Urinary bladder (tissue), 4 donors: ENCODE data around the gene NISCH. TPM values are rescaled to one million over a fixed set of nuclear protein-coding genes. Genes with fewer than 3 reads are reported as not detected.

Source experiments
- DNase-seq: peaks from one replicate; pipeline ENCODE4 v3.0.0-alpha.2; 2015; ENCODE audit errors: extremely low spot score
- H3K27ac ChIP-seq: one replicate; pipeline ENCODE4 v1.5.1; 2013; ENCODE audit warnings: low read depth, mild to moderate bottlenecking, moderate library complexity
- H3K36me3 ChIP-seq: one replicate; pipeline ENCODE4 v1.6.1; 2013; ENCODE audit warnings: mild to moderate bottlenecking, moderate library complexity; ENCODE audit not compliant: insufficient read depth
- H3K4me1 ChIP-seq: one replicate; pipeline ENCODE4 v1.6.1; 2013; ENCODE audit warnings: mild to moderate bottlenecking, moderate library complexity; ENCODE audit not compliant: insufficient read depth
- H3K4me3 ChIP-seq: one replicate; pipeline ENCODE4 v1.5.1; 2013; ENCODE audit warnings: low read depth, low read length
- WGBS: extraction: QIAGEN DNeasy Blood & Tissue Kit; methylation state at CpG from one replicate; pipeline ENCODE4 v1.1.7; 2013; 5-methylcytosine and 5-hydroxymethylcytosine counted together
- polyA plus RNA-seq: library from polyadenylated mRNA; stranded (reverse); fragments of 200-250 nt; gene quantifications from one replicate; pipeline ENCODE4 v1.2.3, GENCODE V29; 2013
- total RNA-seq: library from RNA; depleted of rRNA; stranded (reverse); fragments of >200 nt; gene quantifications from one replicate; pipeline ENCODE4 v1.2.3, GENCODE V29; 2014
- donor health status: healthy with polysubstance abuse.
- donor health status: healthy.

The NISCH gene
- total and polyA plus RNA-seq, 2 donors: 83.6 to 85.3 TPM

GRCh38 chr3:52439426-52440248 lies 15.8 kb upstream of the NISCH start:
- 91% methylated on average over 16 of the region's 16 CpGs for WGBS
- Histone ChIP-seq H3K36me3 (no peaks in the 10 kb centered on the region), H3K27ac (no peak overlapping the region), H3K4me3 (no peak overlapping the region), H3K4me1 (no peaks in the 10 kb centered on the region)
- DNase-seq: no peak

- DNase-seq: no peak
- WGBS: 89% methylated on average over 12 of the region's 12 CpGs
- Histone ChIP-seq H3K36me3 (no peaks in the 10 kb centered on the region), H3K4me3 (no peak overlapping the region), H3K4me1 (no peaks in the 10 kb centered on the region), H3K27ac (no peak overlapping the region)
Measured at GRCh38 chr3:52440249-52440551, 15.2 kb upstream of the NISCH start.

DNA sequence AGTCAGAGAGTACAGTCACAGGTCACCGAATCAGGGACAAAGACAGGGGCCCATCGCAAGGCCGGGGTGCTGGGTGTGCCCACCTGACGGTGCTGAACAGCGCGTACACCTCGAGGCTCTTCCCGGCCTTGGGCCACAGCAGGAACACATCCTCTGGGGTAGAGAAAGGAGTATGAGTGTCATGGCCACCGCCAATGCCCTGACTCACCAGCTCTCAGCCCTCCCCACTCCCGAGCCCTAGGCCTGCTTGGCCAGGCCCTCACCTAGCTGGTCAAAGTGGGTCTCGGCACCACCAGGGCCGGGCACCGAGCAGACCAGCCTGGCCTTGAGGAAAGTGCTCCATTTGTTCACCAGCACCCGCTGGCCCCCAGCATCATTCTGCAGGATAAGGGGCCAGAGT lies 14.7 kb upstream of the NISCH start:
- H3K27ac ChIP-seq: no peak overlapping the region
- 92% methylated on average over 14 of the region's 14 CpGs for WGBS
- H3K4me1 ChIP-seq: no peaks in the 10 kb centered on the region
- no peak overlapping the region for H3K4me3 ChIP-seq
- DNase-seq: no peak
- no peaks in the 10 kb centered on the region for H3K36me3 ChIP-seq

GRCh38 chr3:52441091-52441771 lies 14.2 kb upstream of the NISCH start:
- 92% methylated on average over 23 of the region's 23 CpGs for WGBS
- Histone ChIP-seq H3K36me3 (no peaks in the 10 kb centered on the region), H3K27ac (no peak overlapping the region), H3K4me3 (no peak overlapping the region), H3K4me1 (no peaks in the 10 kb centered on the region)
- no peak for DNase-seq

GRCh38 chr3:52441772-52442332 lies 13.6 kb upstream of the NISCH start:
- WGBS: 86% methylated on average over 18 of the region's 18 CpGs
- DNase-seq: no peak
- no peaks in the 10 kb centered on the region for H3K36me3 ChIP-seq
- H3K4me1 ChIP-seq: no peaks in the 10 kb centered on the region
- no peak overlapping the region for H3K27ac ChIP-seq
- H3K4me3 ChIP-seq: no peak overlapping the region

DNA sequence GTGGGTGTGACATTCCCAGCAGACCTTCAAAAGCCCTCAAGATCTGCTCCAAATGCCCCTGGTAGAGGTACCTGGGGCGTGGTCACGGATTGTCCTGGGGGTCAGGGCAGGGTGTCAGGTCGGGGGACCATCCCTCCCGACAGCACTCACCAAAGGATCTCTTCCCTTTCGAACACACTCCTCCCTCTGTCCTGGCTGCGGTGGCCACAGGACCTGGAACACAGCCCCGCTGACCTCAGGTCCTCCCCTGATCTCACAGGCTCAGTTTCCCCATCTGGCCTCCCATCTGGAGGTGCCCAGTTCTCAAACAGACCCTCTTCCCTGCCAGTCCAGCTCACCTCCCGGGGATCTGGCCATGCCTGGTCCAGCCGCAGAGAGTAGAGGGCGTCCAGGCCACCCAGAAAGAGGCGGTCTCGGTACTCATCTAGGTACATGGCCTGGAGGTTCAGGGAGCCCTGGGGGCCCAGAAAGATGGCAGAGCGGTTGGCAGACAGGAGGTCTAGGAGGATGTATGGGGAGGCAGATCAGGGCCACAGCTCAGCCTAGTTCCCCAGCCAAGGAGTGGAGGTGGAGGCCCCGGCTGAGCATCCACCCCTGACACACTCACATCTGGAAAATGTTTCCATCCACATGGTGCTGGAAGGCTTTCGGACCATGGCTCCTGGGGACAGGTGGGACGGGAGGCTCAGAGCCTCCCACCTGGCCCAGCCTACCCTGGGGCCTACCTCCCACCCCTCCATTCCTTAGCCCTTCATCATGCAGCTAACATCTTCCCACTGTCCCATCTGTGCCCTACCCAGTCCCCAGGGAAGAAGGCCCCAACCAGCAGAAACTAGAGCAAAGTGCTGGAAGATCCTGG lies 12.8 kb upstream of the NISCH start:
- H3K27ac ChIP-seq: no peak overlapping the region
- H3K4me3 ChIP-seq: no peak overlapping the region
- WGBS: 92% methylated on average over 16 of the region's 16 CpGs
- DNase-seq: no peak
- no peaks in the 10 kb centered on the region for H3K4me1 ChIP-seq
- H3K36me3 ChIP-seq: no peaks in the 10 kb centered on the region

- Histone ChIP-seq H3K36me3 (no peaks in the 10 kb centered on the region), H3K27ac (no peak overlapping the region), H3K4me1 (no peaks in the 10 kb centered on the region), H3K4me3 (no peak overlapping the region)
- no peak for DNase-seq
- 90% methylated on average over 8 of the region's 8 CpGs for WGBS
Measured at GRCh38 chr3:52443268-52443610, 12.2 kb upstream of the NISCH start.

DNA sequence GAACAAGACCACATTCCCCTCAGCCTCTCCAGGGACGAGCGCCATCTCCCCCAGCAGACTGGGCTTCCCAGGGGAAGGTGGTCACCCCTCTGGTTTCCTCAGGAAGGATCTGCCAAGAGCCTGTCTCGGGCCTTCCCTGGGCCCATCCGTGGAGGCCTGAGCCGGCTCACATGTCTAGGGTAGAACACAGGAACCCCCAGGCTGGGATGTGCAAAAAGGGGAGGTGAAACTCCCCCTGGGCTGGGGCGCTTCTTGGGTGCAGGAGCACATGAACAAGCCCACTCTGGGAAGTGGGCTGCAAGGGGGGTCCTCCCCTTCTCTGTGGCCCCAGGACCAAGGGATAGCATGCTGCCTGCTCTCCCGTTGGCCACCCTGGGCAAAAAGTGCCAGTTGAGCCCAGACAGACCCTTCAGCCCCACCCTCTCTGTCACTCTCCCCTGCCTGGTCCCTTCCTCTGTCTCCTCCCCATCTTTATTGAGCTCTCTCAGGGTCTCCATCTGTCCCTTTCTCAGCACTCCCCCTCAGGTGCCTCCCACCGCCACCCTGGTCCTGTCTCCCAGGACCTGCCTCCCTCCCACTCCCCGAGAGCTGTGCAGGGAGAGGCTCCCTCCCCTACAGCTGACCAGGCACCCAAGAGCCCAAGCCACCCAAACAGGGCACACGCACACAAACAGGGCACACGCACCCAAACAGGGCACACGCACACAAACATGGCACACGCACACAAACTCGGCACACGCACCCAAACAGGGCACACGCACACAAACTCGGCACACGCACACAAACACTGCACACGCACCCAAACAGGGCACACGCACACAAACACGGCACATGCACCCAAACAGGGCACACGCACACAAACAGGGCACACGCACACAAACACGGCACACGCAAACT lies 11.4 kb upstream of the NISCH start:
- H3K4me3 ChIP-seq: no peak overlapping the region
- no peak for DNase-seq
- WGBS: 86% methylated on average over 25 of the region's 25 CpGs

DNA sequence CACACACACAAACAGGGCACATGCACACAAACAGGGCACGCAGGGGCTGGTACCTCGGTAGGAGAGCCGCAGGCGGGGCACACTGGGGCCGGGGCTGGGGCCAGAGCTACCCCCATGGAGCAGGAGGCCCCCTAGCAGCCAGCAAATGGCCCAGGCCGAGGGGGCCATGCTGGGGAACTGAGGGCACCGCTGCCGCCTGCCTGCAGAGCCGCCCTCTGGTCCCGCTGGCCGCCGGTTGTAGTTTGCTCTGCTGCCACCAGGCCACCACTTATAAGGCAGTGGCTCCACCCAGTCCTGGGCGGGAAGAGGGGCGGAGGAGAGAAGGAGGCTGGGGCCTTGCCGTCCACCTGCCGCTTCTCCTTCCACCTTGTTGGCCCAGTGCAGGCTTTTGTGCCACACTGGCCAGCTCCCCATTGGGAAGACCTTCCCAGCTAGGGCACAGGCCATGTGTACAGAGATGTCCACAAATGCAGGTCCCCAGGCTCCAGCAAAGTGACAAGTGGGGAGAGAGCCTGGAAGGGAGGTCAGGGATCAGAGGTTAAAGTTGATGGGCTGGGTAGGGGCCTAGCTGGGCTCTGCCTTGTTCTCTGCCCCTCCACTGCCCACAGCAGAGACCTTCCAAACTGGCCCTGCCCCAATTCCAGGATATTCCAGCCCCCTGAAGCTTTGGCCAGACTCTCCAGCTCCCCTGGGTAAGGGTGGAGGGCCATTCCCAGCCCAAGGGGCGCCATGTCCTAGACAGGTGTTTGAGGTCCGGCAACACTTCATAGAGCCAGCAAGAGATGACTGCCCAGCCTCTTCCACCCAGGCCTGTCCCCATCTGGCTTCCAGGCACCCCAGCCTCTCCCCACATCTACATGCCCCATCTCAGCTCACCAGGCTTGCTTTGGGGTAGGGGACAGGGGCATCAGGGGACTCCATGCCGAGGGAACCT lies 10.3 kb upstream of the NISCH start, which contains the start of gene SEMA3G:
Gene SEMA3G, minus strand, starts transcription at position 244 of the 934 bp plus-strand sequence. Its CDS starts 76 bp downstream, at position 168.
- Histone ChIP-seq H3K4me1 (no peaks in the 10 kb centered on the region), H3K4me3 (no peak within 1 kb of the TSS), H3K36me3 (no peaks in the 10 kb centered on the region), H3K27ac (no peak within 1 kb of the TSS)
- 25% methylated on average over 19 of the region's 19 CpGs for WGBS
- no peak for DNase-seq

More for the DNA sequence above, 11.4 kb upstream of the NISCH start:
- Histone ChIP-seq H3K36me3 (no peaks in the 10 kb centered on the region), H3K4me1 (no peaks in the 10 kb centered on the region), H3K27ac (no peak overlapping the region)

DNA sequence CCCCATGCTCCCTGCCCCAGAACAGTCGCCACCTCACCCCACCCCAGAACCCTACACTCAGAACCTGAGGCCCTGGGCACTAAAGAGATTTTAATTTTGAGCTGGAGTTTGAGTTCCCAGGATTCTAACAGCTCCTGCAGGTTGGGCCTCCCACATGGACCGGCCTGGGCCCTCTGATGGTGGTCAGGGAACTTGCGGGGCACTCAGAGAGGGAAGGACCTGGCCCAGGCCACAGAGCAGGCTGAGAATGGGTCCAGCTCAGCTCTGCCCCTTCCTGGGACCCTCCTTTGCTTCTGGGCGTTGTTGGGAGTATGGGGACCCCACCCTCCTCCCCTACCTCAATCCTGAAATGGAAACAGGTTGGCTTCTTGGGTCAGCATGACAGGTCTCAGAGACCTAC lies 9.4 kb upstream of the NISCH start:
- Histone ChIP-seq H3K27ac (no peak overlapping the region), H3K36me3 (no peaks in the 10 kb centered on the region), H3K4me3 (no peak overlapping the region), H3K4me1 (no peaks in the 10 kb centered on the region)
- DNase-seq: no peak
- 89% methylated on average over 4 of the region's 4 CpGs for WGBS

DNA sequence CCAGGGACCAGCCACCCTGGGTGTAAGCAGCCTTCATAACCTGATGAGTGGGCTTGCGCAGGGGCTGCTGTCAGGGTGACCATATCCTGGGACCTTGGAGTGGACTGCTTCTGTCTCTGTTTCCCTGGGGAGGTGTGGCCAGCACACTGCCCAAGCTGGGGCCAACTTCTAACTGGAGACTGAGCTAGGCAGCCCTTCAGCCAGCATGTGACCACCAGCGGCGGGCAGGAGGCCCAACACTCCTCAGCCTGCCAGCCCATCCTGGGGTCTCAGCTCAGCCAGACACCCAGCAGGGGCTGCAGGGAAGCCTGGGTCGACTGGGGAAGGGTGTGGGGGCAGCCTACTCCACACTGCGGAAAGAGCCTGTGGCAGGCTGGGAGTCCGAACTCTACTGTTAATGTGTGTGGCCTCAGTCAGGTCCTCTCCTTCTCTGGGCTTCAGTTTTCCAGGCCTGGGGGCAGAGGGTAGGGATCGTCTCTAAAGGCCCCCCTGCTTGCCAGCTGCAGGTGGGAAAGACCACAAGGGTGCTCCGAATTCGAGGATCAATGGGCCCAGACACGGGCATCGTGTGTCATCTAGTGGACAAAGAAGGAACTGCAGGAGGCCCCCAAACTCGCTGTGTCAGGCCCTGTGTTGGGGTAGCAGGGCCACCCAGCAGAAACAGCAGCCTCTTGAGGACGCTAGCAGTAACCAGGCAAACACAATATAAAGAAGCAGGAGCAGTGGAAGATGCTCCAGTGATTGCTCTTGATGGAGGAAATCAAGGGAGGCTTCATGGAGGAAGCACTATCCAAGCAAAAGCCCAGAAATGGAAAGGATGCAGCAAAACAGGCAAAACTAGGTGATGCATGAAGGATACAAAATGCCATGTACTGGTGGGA lies 8.5 kb upstream of the NISCH start:
- 36% methylated on average over 13 of the region's 13 CpGs for WGBS
- DNase-seq: no peak
- Histone ChIP-seq H3K4me1 (no peaks in the 10 kb centered on the region), H3K4me3 (no peak overlapping the region), H3K36me3 (no peaks in the 10 kb centered on the region), H3K27ac (no peak overlapping the region)
